ENCODE data around the gene USP6NL. TPM values are rescaled to one million over a fixed set of nuclear protein-coding genes. Genes with fewer than 3 reads are reported as not detected.

Gene USP6NL
- total and polyA plus RNA-seq, 4 donors = 24.6 to 30.8 (median 27.8) TPM

DNA sequence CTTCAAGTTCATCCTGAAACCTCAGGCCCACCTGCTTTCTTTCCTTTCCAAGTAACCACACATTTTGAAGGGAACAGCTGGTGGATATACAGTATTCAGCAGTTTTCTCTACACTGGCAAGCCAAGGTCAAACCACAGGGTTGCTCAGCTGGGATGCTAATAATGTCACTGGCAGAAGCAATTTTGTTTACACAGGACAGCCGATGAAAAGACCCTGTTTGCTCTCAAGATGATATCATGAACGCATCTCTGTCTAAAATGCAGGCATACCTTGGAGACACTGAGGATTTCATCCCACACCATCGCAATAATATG is 186.2 kb downstream of the USP6NL start:
- Histone ChIP-seq H3K4me3 (ENCODE audit: low read depth, low read length) (no peak overlapping the region), H3K9me3 (ENCODE audit: control insufficient read depth, insufficient read depth, low read length) (peaks cover 4% of the 10 kb centered on the region), H3K36me3 (ENCODE audit: control insufficient read depth, insufficient read depth, low read length) (no peaks in the 10 kb centered on the region), H3K27ac (ENCODE audit: low read depth, low read length) (no peak overlapping the region), H3K4me1 (ENCODE audit: control insufficient read depth, insufficient read depth, low read length) (peaks cover 8% of the 10 kb centered on the region), H3K27me3 (ENCODE audit: control insufficient read depth, insufficient read depth, low read length) (no peaks in the 10 kb centered on the region)
- no CpG with 5 or more reads among the region's 3 CpGs for WGBS (ENCODE audit: insufficient coverage)
- peak in 2 of 6 donors; percentile 71 to 86 for DNase-seq (ENCODE audit: low read depth in 4 of 6, low spot score in 6 of 6)

DNA sequence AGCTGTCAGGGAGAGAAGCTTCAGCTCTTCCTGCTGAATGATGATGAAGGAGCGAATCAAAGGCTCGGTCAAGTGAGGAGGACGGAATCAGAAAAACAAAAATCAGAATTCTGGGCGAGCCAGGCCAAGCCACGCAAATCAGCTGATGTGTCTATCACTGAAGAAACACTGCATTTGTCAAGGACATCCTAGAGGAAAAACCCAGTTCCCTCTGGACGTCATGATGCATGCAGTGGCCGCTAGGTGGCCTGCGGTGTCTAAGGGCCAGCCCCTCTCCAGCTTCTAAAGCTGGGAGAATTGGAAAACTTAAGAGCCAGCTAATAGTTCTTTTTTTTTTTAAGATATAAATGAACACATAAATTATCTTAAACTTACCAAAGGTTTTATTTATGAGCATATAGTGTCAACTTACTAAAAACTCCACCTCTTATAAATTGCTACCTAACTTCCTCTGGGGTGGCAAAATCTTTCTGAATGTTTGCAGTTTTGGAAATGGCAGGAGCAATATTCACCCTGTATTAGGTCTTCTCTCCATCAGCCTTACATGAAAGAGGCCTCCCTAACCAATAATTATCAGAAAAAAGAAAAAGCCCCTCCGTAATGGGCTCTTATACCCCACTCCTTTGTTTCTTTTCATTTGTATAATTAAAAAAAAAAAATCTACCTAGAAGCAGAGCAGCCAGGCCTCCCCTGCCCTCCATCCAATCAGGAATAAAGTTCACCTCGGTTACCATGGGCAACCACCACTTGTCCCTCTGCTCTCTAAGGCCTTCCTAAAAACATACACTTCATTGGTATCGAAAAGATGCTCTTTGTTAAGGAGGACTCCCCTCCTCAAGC is 186.8 kb downstream of the USP6NL start:
- DNase-seq (ENCODE audit: low read depth in 4 of 6, low spot score in 6 of 6) = peak in 2 of 6 donors; percentile 73 to 81
- peaks cover 7% of the 10 kb centered on the region for H3K4me1 ChIP-seq (ENCODE audit: control insufficient read depth, insufficient read depth, low read length)
- H3K27me3 ChIP-seq (ENCODE audit: control insufficient read depth, insufficient read depth, low read length) = no peaks in the 10 kb centered on the region
- H3K27ac ChIP-seq (ENCODE audit: low read depth, low read length) = no peak overlapping the region
- H3K9me3 ChIP-seq (ENCODE audit: control insufficient read depth, insufficient read depth, low read length) = peaks cover 6% of the 10 kb centered on the region
- WGBS (ENCODE audit: insufficient coverage) = 28% methylated on average over 7 of the region's 11 CpGs
- no peaks in the 10 kb centered on the region for H3K36me3 ChIP-seq (ENCODE audit: control insufficient read depth, insufficient read depth, low read length)
- no peak overlapping the region for H3K4me3 ChIP-seq (ENCODE audit: low read depth, low read length)

DNA sequence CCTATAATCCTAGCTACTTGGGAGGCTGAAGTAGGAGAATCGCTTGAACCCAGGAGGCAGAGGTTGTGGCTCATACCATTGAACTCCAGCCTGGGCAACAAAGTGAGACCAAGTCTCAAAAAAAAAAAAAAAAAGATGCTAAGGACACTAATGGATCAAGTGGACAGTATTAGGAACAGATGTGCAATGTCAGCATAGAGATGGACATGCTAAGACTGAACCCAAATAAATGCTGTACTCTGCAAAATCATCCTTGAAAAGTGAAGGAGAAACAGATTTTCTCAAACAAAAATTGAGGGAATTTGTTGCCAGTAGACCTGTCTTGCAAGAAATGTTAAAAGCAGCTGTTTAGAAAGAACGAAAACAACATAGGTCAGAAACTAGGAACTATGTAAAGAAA is 194.5 kb downstream of the USP6NL start:
- Histone ChIP-seq H3K4me3 (ENCODE audit: low read depth, low read length) (no peak overlapping the region), H3K27me3 (ENCODE audit: control insufficient read depth, insufficient read depth, low read length) (no peaks in the 10 kb centered on the region), H3K9me3 (ENCODE audit: control insufficient read depth, insufficient read depth, low read length) (peaks cover 7% of the 10 kb centered on the region), H3K36me3 (ENCODE audit: control insufficient read depth, insufficient read depth, low read length) (no peaks in the 10 kb centered on the region), H3K27ac (ENCODE audit: low read depth, low read length) (no peak overlapping the region), H3K4me1 (ENCODE audit: control insufficient read depth, insufficient read depth, low read length) (no peaks in the 10 kb centered on the region)
- DNase-seq (ENCODE audit: low read depth in 4 of 6, low spot score in 6 of 6) = no peak
- 100% methylated on average over 2 of the region's 2 CpGs for WGBS (ENCODE audit: insufficient coverage)

DNA sequence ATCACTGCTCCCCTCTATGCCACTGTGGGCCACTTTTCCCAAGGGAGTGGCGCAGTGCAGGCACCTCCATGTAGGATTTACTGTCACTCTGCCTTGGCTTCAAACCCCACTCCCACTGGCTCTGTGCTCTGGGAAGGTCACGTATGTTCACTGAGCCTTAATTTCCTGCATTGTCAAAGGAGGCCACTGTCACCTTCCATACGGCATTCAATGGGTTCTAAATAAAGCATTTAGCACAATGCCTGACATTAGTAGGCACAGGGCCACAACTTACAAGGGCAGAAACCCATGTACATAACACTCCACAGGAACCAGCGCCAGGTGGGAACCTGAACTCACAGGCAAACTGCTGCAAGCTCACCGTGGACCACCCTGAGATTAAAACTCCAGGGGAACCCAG is 196.4 kb downstream of the USP6NL start:
- Histone ChIP-seq H3K9me3 (ENCODE audit: control insufficient read depth, insufficient read depth, low read length) (peaks cover 7% of the 10 kb centered on the region), H3K36me3 (ENCODE audit: control insufficient read depth, insufficient read depth, low read length) (no peaks in the 10 kb centered on the region), H3K4me3 (ENCODE audit: low read depth, low read length) (no peak overlapping the region), H3K27ac (ENCODE audit: low read depth, low read length) (no peak overlapping the region), H3K4me1 (ENCODE audit: control insufficient read depth, insufficient read depth, low read length) (no peaks in the 10 kb centered on the region), H3K27me3 (ENCODE audit: control insufficient read depth, insufficient read depth, low read length) (no peaks in the 10 kb centered on the region)
- 71% methylated on average over 4 of the region's 5 CpGs for WGBS (ENCODE audit: insufficient coverage)
- DNase-seq (ENCODE audit: low read depth in 4 of 6, low spot score in 6 of 6) = no peak

DNA sequence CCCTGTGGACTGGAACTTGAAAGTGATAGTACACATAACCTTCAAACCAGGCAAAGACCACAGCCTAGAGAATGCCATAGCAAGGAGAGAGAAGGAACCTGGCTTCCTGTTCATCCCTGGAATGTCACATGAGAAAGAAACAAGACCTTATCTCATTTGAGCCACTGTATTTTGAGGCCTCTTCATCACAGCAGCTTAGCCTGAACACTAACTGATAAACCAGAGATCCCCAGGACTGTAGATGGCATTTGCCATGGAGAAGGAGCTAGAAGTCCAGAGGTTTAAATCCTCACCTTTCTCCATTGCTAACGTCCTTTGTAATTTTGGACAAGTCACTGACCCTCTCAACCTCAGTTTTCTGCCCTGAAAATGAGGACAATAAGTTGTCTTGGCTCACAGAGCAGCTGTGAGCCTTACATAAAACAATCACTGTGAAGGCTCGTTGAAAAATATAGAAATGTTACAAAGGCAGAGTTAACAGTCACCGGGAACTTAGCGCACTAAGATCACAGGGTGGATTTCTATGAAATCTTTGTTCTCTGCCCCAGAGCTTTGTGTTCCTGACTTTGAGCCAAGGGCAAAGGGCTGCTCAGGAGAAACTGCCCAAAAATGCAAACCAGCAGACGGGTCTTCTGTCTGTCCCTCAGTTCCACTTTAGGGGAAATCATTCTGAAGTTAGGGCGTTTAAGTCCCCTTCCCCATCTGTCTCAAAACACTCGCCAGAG is 197.0 kb downstream of the USP6NL start:
- 35% methylated on average over 6 of the region's 7 CpGs for WGBS (ENCODE audit: insufficient coverage)
- peaks cover 4% of the 10 kb centered on the region for H3K9me3 ChIP-seq (ENCODE audit: control insufficient read depth, insufficient read depth, low read length)
- DNase-seq (ENCODE audit: low read depth in 4 of 6, low spot score in 6 of 6) = no peak

DNA sequence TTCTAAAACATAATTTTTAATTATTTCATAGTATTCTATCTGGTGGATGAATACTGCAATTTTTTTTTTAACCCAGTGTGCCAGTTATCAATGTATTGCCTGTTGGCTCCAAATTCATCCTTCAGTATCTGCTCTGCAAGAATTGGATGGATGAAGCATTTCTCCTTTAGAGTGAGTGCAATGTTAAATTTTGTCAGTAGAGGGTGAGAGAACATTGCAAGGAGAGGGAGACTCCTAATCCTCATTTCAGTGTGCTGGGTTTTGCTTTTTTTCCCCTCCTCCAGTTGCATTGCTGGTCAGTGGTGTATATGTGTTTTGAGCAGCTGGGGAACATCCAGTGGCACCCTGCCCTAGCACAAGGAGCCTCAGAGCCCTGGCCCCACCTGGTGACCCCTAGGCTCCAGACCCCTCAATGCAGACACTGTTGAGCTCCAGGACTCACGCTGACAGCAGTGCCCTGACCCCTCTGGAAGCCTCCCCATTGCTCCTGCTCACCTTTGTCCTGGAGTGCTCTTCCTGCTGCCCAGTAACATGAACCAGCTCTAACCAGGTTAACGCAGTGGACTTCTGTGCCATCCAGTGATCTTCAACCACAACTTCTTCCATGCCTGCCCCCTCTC is 199.4 kb downstream of the USP6NL start:
- no peak overlapping the region for H3K27ac ChIP-seq (ENCODE audit: low read depth, low read length)
- H3K4me1 ChIP-seq (ENCODE audit: control insufficient read depth, insufficient read depth, low read length) = no peaks in the 10 kb centered on the region
- DNase-seq (ENCODE audit: low read depth in 4 of 6, low spot score in 6 of 6) = peak in 2 of 6 donors; percentile 29 to 43
- no peaks in the 10 kb centered on the region for H3K36me3 ChIP-seq (ENCODE audit: control insufficient read depth, insufficient read depth, low read length)
- WGBS (ENCODE audit: insufficient coverage) = 96% methylated on average over 2 of the region's 2 CpGs
- no peaks in the 10 kb centered on the region for H3K27me3 ChIP-seq (ENCODE audit: control insufficient read depth, insufficient read depth, low read length)
- peaks cover 4% of the 10 kb centered on the region for H3K9me3 ChIP-seq (ENCODE audit: control insufficient read depth, insufficient read depth, low read length)
- no peak overlapping the region for H3K4me3 ChIP-seq (ENCODE audit: low read depth, low read length)

More for the DNA sequence above, 197.0 kb downstream of the USP6NL start:
- Histone ChIP-seq H3K27ac (ENCODE audit: low read depth, low read length) (no peak overlapping the region), H3K36me3 (ENCODE audit: control insufficient read depth, insufficient read depth, low read length) (no peaks in the 10 kb centered on the region), H3K4me1 (ENCODE audit: control insufficient read depth, insufficient read depth, low read length) (no peaks in the 10 kb centered on the region), H3K27me3 (ENCODE audit: control insufficient read depth, insufficient read depth, low read length) (no peaks in the 10 kb centered on the region), H3K4me3 (ENCODE audit: low read depth, low read length) (no peak overlapping the region)

DNA sequence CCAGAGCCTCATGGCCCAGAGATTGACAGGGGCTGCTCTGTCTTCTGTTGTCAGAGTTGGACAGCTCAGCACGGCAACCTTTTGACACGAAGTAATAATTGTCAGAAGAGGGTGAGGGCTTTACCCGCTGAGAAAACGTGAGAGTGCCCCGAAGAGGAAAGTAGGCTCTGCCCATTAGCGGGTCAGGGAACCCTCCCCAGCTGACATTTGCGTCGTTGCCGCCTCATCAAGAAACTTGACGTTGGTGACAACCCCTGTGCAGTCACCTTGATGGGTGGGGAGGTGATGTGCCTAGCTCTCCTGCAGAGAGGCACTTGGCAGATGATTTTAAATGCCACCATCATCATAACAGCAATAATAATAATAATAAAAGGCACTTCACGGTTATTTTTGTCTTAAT is 202.1 kb downstream of the USP6NL start:
- Histone ChIP-seq H3K4me3 (ENCODE audit: low read depth, low read length) (no peak overlapping the region), H3K27me3 (ENCODE audit: control insufficient read depth, insufficient read depth, low read length) (no peaks in the 10 kb centered on the region), H3K27ac (ENCODE audit: low read depth, low read length) (no peak overlapping the region), H3K36me3 (ENCODE audit: control insufficient read depth, insufficient read depth, low read length) (no peaks in the 10 kb centered on the region), H3K4me1 (ENCODE audit: control insufficient read depth, insufficient read depth, low read length) (no peaks in the 10 kb centered on the region), H3K9me3 (ENCODE audit: control insufficient read depth, insufficient read depth, low read length) (peaks cover 4% of the 10 kb centered on the region)
- DNase-seq (ENCODE audit: low read depth in 4 of 6, low spot score in 6 of 6) = no peak
- 86% methylated on average over 3 of the region's 11 CpGs for WGBS (ENCODE audit: insufficient coverage)

DNA sequence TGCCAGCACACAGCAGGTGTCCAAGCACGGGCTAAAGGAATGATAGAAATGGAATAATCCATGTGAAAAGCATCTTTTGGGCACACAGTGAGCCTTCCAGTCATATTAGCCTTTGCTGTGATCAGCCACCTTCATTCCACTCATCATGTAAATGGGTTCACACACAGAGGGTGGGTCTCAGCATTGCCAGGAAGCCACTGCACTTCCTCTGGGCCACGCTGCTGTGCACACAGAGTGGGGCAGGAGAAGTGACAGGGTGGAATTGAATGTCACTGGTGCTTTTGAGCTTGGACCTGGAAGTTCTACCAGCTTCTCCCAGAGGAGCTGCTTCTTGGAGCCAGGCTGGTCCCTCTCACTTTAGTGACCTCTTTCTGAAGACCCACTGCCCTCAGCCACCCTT is 203.5 kb downstream of the USP6NL start:
- Histone ChIP-seq H3K4me1 (ENCODE audit: control insufficient read depth, insufficient read depth, low read length) (no peaks in the 10 kb centered on the region), H3K27me3 (ENCODE audit: control insufficient read depth, insufficient read depth, low read length) (no peaks in the 10 kb centered on the region), H3K9me3 (ENCODE audit: control insufficient read depth, insufficient read depth, low read length) (peaks cover 2% of the 10 kb centered on the region), H3K4me3 (ENCODE audit: low read depth, low read length) (no peak overlapping the region), H3K36me3 (ENCODE audit: control insufficient read depth, insufficient read depth, low read length) (no peaks in the 10 kb centered on the region), H3K27ac (ENCODE audit: low read depth, low read length) (no peak overlapping the region)
- 60% methylated on average over 1 of the region's 2 CpGs for WGBS (ENCODE audit: insufficient coverage)
- DNase-seq (ENCODE audit: low read depth in 4 of 6, low spot score in 6 of 6) = no peak

DNA sequence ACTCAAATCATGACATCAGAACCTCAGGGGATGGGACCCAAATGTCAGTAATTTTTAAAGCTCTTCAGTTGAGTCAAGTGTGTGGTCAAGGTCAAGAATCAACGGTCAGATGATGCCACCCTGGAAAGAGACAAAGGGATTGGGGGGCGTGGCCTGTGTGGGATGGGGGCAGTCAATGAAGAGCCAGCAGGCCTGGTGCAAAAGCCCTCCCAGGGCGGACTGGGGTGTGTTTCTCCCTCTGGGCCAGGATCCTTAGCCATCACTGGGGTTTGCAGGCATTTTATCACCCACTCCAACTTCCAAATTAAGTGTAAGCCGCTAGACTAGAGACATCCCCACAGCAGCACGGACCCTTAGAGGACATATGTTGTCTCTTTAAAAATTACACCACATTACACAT is 204.7 kb downstream of the USP6NL start:
- H3K27me3 ChIP-seq (ENCODE audit: control insufficient read depth, insufficient read depth, low read length) = no peaks in the 10 kb centered on the region
- 94% methylated on average over 3 of the region's 5 CpGs for WGBS (ENCODE audit: insufficient coverage)
- H3K9me3 ChIP-seq (ENCODE audit: control insufficient read depth, insufficient read depth, low read length) = peaks cover 2% of the 10 kb centered on the region
- no peak for DNase-seq (ENCODE audit: low read depth in 4 of 6, low spot score in 6 of 6)
- H3K36me3 ChIP-seq (ENCODE audit: control insufficient read depth, insufficient read depth, low read length) = no peaks in the 10 kb centered on the region
- no peak overlapping the region for H3K4me3 ChIP-seq (ENCODE audit: low read depth, low read length)
- H3K4me1 ChIP-seq (ENCODE audit: control insufficient read depth, insufficient read depth, low read length) = peaks cover 3% of the 10 kb centered on the region
- H3K27ac ChIP-seq (ENCODE audit: low read depth, low read length) = no peak overlapping the region

All from spinal cord (tissue), 10 donors.